Natural killer cell (primary cell): ENCODE measurements around the gene FASTKD3. TPM values are rescaled to one million over a fixed set of nuclear protein-coding genes. Genes with fewer than 3 reads are reported as not detected.

Experiments used
- ATAC-seq, 3 donors: fragments of 150-1000 bp in 2 of 3; fragments of 200-7000 bp in 1 of 3; cut with Tn5 transposase; 1 replicate in 1 of 3; 2 replicates in 2 of 3; pipeline ENCODE4 v1.10.0; 2021; ENCODE audit warnings: mild to moderate bottlenecking in 2 of 3, moderate library complexity in 2 of 3
- DNase-seq, 2 donors: peaks; one replicate each; pipeline versions ENCODE4 v3.0.0 to v3.0.0-alpha.2; 2013 to 2021; ENCODE audit warnings: mixed read lengths in 1 of 2
- H3K27ac ChIP-seq: one replicate; pipeline ENCODE4 v1.5.1; 2013; ENCODE audit warnings: mild to moderate bottlenecking, low read length
- H3K27me3 ChIP-seq: one replicate; pipeline ENCODE4 v1.6.1; 2013; ENCODE audit warnings: low read length; ENCODE audit not compliant: control insufficient read depth, insufficient read depth
- H3K36me3 ChIP-seq: one replicate; pipeline ENCODE4 v1.6.1; 2013; ENCODE audit warnings: low read length; ENCODE audit not compliant: control insufficient read depth, insufficient read depth
- H3K4me1 ChIP-seq: one replicate; pipeline ENCODE4 v1.6.1; 2013; ENCODE audit warnings: low read length; ENCODE audit not compliant: control insufficient read depth, insufficient read depth
- H3K4me3 ChIP-seq: one replicate; pipeline ENCODE4 v1.5.1; 2013; ENCODE audit warnings: low read length
- H3K9me3 ChIP-seq: one replicate; pipeline ENCODE4 v1.6.1; 2013; ENCODE audit warnings: low read length; ENCODE audit not compliant: control insufficient read depth, insufficient read depth
- H3K27ac Mint-ChIP-seq, 2 donors: one replicate each; pipeline ENCODE4 v1.8.0; 2022; ENCODE audit warnings: mild to moderate bottlenecking in 2 of 2, mixed read lengths in 2 of 2, moderate library complexity in 1 of 2
- H3K27me3 Mint-ChIP-seq, 2 donors: one replicate each; pipeline ENCODE4 v1.8.0; 2022; ENCODE audit warnings: low read depth in 2 of 2, mixed read lengths in 2 of 2
- H3K36me3 Mint-ChIP-seq: one replicate; pipeline ENCODE4 v1.8.0; 2022; ENCODE audit warnings: mixed read lengths
- H3K4me1 Mint-ChIP-seq, 2 donors: one replicate each; pipeline ENCODE4 v1.8.0; 2022; ENCODE audit warnings: mixed read lengths in 2 of 2
- H3K4me3 Mint-ChIP-seq: one replicate; pipeline ENCODE4 v1.8.0; 2022; ENCODE audit warnings: mild to moderate bottlenecking, moderate library complexity, mixed read lengths
- H3K9me3 Mint-ChIP-seq, 2 donors: one replicate each; pipeline ENCODE4 v1.8.0; 2022; ENCODE audit warnings: mixed read lengths in 2 of 2
- CTCF ChIP-seq: fragments of 200-600 bp; IDR thresholded peaks from one replicate; pipeline ENCODE4 v1.8.0; 2022; ENCODE audit warnings: antibody characterized with exemption
- WGBS: methylation state at CpG from one replicate; pipeline ENCODE4 v1.1.7; 2013; ENCODE audit warnings: missing lambda C conversion rate; ENCODE audit not compliant: insufficient coverage; 5-methylcytosine and 5-hydroxymethylcytosine counted together
- intact Hi-C: fragments of 100-400 bp; cut with micrococcal nuclease; formaldehyde crosslinking; loops from one replicate; pipeline ENCODE4 v1.14.2; 2022
- total RNA-seq, 4 donors: library from RNA; stranded (reverse); fragments of 120-200 nt in 1 of 4; gene quantifications; one replicate each; pipeline versions ENCODE4 v1.2.3 to v1.2.4, GENCODE V29; 2013 to 2022

Gene FASTKD3
- total RNA-seq, 3 donors from 2014 or later (not counting 1 experiment from before 2014, with no cell fraction given) = 8.0 to 10.6 (median 8.6) TPM

GRCh38 chr5:7849681-7850394 is 19.0 kb downstream of the FASTKD3 start:
- H3K4me1 Mint-ChIP-seq = peaks cover 15 to 32% of the 10 kb centered on the region in 2 donors
- intact Hi-C loops = no loop called here
- peaks cover 10% of the 10 kb centered on the region for H3K27me3 ChIP-seq
- H3K27me3 Mint-ChIP-seq = peaks cover 0 to 8% of the 10 kb centered on the region in 2 donors
- no peak overlapping the region for H3K27ac ChIP-seq
- H3K36me3 ChIP-seq = no peaks in the 10 kb centered on the region
- H3K4me1 ChIP-seq = peaks cover 25% of the 10 kb centered on the region
- H3K36me3 Mint-ChIP-seq = no peaks in the 10 kb centered on the region
- ATAC-seq (peak; percentile 27 to 43 (median 27)), DNase-seq (peak in 1 of 2 donors; percentile 29)
- no peaks in the 10 kb centered on the region for H3K9me3 Mint-ChIP-seq
- no peak for TF ChIP-seq CTCF
- 5% methylated on average over 44 of the region's 44 CpGs for WGBS
- peak overlapping the region; percentile 26 for H3K4me3 ChIP-seq
- peak overlapping the region in 1 of 2 donors; percentile 63 for H3K27ac Mint-ChIP-seq
- peak overlapping the region; percentile 70 for H3K4me3 Mint-ChIP-seq
- no peaks in the 10 kb centered on the region for H3K9me3 ChIP-seq

GRCh38 chr5:7848296-7848695 is 20.5 kb downstream of the FASTKD3 start:
- TF ChIP-seq CTCF = no peak
- intact Hi-C loops = no loop called here
- H3K4me1 ChIP-seq = peaks cover 25% of the 10 kb centered on the region
- H3K27me3 ChIP-seq = peaks cover 10% of the 10 kb centered on the region
- H3K36me3 Mint-ChIP-seq = no peaks in the 10 kb centered on the region
- H3K27ac ChIP-seq = no peak overlapping the region
- peaks cover 14 to 16% of the 10 kb centered on the region in 2 donors for H3K27me3 Mint-ChIP-seq
- DNase-seq (no peak), ATAC-seq (no peak)
- no peaks in the 10 kb centered on the region for H3K9me3 Mint-ChIP-seq
- no peak overlapping the region for H3K4me3 ChIP-seq
- no peak overlapping the region for H3K4me3 Mint-ChIP-seq
- 83% methylated on average over 2 of the region's 2 CpGs for WGBS
- H3K4me1 Mint-ChIP-seq = peaks cover 15 to 31% of the 10 kb centered on the region in 2 donors
- H3K27ac Mint-ChIP-seq = no peak overlapping the region
- no peaks in the 10 kb centered on the region for H3K36me3 ChIP-seq
- H3K9me3 ChIP-seq = no peaks in the 10 kb centered on the region

- Histone ChIP-seq H3K27me3 (peaks cover 10% of the 10 kb centered on the region), H3K27ac (no peak overlapping the region), H3K9me3 (no peaks in the 10 kb centered on the region), H3K4me1 (peaks cover 14% of the 10 kb centered on the region), H3K4me3 (no peak overlapping the region), H3K36me3 (no peaks in the 10 kb centered on the region)
- Mint-ChIP-seq H3K36me3 (no peaks in the 10 kb centered on the region), H3K27ac (no peak overlapping the region), H3K4me1 (peaks cover 3 to 15% of the 10 kb centered on the region in 2 donors), H3K4me3 (no peak overlapping the region), H3K27me3 (peaks cover 19 to 20% of the 10 kb centered on the region in 2 donors), H3K9me3 (no peaks in the 10 kb centered on the region)
- intact Hi-C loops = no loop called here
- ATAC-seq (no peak), DNase-seq (no peak)
- no peak for TF ChIP-seq CTCF
- WGBS = 92% methylated on average over 3 of the region's 5 CpGs
Observed at GRCh38 chr5:7846327-7846726, 22.5 kb downstream of the FASTKD3 start.
